OCI-LY1 (cell line): ENCODE results near the gene KCNH2.

Experiments used
- H2AFZ ChIP-seq: fragments of 200-600 bp; sonication (generic), shearing (Covaris generic); 2 replicates; pipeline ENCODE4 v1.6.0; 2014; ENCODE audit warnings: antibody characterized with exemption, mild to moderate bottlenecking, low read length
- H3F3A ChIP-seq: fragments of 200-600 bp; sonication (generic), shearing (Covaris generic); 2 replicates; pipeline ENCODE4 v1.6.0; 2014; ENCODE audit warnings: mild to moderate bottlenecking, antibody characterized with exemption, low read length, moderate library complexity; ENCODE audit not compliant: insufficient read depth
- H3K27ac ChIP-seq: fragments of 200-600 bp; sonication (generic); 2 replicates; pipeline ENCODE4 v1.5.1; 2014; ENCODE audit warnings: low read length, mixed run types, mild to moderate bottlenecking, low read depth; ENCODE audit not compliant: poor library complexity, severe bottlenecking
- H3K27me3 ChIP-seq: fragments of 200-600 bp; sonication (generic); 2 replicates; pipeline ENCODE4 v1.6.0; 2014; ENCODE audit warnings: antibody characterized with exemption, mild to moderate bottlenecking, low read length, moderate library complexity; ENCODE audit not compliant: insufficient read depth
- H3K36me3 ChIP-seq: fragments of 200-600 bp; sonication (generic); 2 replicates; pipeline ENCODE4 v1.6.1; 2014; ENCODE audit warnings: mild to moderate bottlenecking, antibody characterized with exemption, low read length, moderate library complexity, mixed read lengths; ENCODE audit not compliant: insufficient read depth
- H3K4me1 ChIP-seq: fragments of 200-600 bp; sonication (generic); 2 replicates; pipeline ENCODE4 v1.5.1; 2014; ENCODE audit warnings: mild to moderate bottlenecking, low read length, moderate library complexity; ENCODE audit not compliant: insufficient read depth, severe bottlenecking
- H3K4me2 ChIP-seq: fragments of 200-600 bp; sonication (generic), shearing (Covaris generic); 2 replicates; pipeline ENCODE4 v1.6.1; 2014; ENCODE audit warnings: low read length
- H3K4me3 ChIP-seq: fragments of 200-600 bp; sonication (generic); 2 replicates; pipeline ENCODE4 v1.5.1; 2014; ENCODE audit warnings: low read length, low read depth, mild to moderate bottlenecking, mixed read lengths; ENCODE audit not compliant: poor library complexity, severe bottlenecking
- H3K79me2 ChIP-seq: fragments of 200-600 bp; shearing (Covaris generic); 2 replicates; pipeline ENCODE4 v1.6.1; 2016; ENCODE audit warnings: mixed run types, low read length, mixed read lengths; ENCODE audit not compliant: insufficient read depth
- H3K9ac ChIP-seq: fragments of 200-600 bp; sonication (generic), shearing (Covaris generic); 2 replicates; pipeline ENCODE4 v1.6.1; 2014; ENCODE audit warnings: mild to moderate bottlenecking, low read length, mixed read lengths
- H3K9me2 ChIP-seq: fragments of 200-600 bp; sonication (generic), shearing (Covaris generic); 2 replicates; pipeline ENCODE4 v1.6.1; 2014; ENCODE audit warnings: low read depth, mild to moderate bottlenecking, low read length, mixed read lengths
- H3K9me3 ChIP-seq: fragments of 200-600 bp; shearing (Covaris generic); 2 replicates; pipeline ENCODE4 v1.6.1; 2014; ENCODE audit warnings: low read length, mixed read lengths
- H4K20me1 ChIP-seq: fragments of 200-600 bp; sonication (generic), shearing (Covaris generic); 2 replicates; pipeline ENCODE4 v1.6.0; 2016; ENCODE audit warnings: mild to moderate bottlenecking, low read length; ENCODE audit not compliant: insufficient read depth
- EZH2 ChIP-seq: fragments of 200-600 bp; sonication (generic), shearing (Covaris generic); IDR thresholded peaks from 2 replicates; pipeline ENCODE4 v1.8.0; 2017; ENCODE audit warnings: borderline replicate concordance, mixed run types, mild to moderate bottlenecking, antibody characterized with exemption, low read length, moderate library complexity, mixed read lengths
- TF ChIP-seq, protein P1 (sequence below): fragments of 200-600 bp; sonication (generic), shearing (Covaris generic); IDR thresholded peaks from 2 replicates; pipeline ENCODE4 v1.5.1; 2017; ENCODE audit warnings: mild to moderate bottlenecking, antibody characterized with exemption, low read length, moderate library complexity, mixed read lengths

Gene KCNH2

DNA sequence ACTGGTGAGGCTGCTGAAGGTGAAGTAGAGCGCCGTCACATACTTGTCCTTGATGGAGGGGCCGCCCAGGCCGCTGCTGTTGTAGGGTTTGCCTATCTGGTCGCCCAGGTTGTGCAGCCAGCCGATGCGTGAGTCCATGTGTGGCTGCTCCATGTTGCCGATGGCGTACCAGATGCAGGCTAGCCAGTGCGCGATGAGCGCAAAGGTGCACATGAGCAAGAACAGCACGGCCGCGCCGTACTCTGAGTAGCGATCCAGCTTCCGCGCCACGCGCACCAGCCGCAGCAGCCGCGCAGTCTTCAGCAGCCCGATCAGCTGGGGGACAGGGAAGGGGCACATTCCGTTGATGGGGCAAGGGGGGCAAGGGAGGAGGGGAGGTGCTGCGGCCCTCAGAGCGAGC is 26.6 kb downstream of the KCNH2 start:
- Histone ChIP-seq H3K27me3 (no peaks in the 10 kb centered on the region; the same call in 1 of the 2 replicates), H3K4me2 (no peak overlapping the region), H3K4me3 (no peak overlapping the region), H2AFZ (no peak overlapping the region), H3F3A (no peaks in the 10 kb centered on the region), H3K36me3 (no peaks in the 10 kb centered on the region), H3K9me3 (no peaks in the 10 kb centered on the region), H3K79me2 (no peaks in the 10 kb centered on the region), H3K27ac (no peak overlapping the region), H3K9me2 (no peaks in the 10 kb centered on the region), H3K9ac (no peak overlapping the region), H3K4me1 (no peaks in the 10 kb centered on the region), H4K20me1 (no peaks in the 10 kb centered on the region)
- TF ChIP-seq, protein P1, sequence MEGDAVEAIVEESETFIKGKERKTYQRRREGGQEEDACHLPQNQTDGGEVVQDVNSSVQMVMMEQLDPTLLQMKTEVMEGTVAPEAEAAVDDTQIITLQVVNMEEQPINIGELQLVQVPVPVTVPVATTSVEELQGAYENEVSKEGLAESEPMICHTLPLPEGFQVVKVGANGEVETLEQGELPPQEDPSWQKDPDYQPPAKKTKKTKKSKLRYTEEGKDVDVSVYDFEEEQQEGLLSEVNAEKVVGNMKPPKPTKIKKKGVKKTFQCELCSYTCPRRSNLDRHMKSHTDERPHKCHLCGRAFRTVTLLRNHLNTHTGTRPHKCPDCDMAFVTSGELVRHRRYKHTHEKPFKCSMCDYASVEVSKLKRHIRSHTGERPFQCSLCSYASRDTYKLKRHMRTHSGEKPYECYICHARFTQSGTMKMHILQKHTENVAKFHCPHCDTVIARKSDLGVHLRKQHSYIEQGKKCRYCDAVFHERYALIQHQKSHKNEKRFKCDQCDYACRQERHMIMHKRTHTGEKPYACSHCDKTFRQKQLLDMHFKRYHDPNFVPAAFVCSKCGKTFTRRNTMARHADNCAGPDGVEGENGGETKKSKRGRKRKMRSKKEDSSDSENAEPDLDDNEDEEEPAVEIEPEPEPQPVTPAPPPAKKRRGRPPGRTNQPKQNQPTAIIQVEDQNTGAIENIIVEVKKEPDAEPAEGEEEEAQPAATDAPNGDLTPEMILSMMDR = no peak
- no peak for TF ChIP-seq EZH2

DNA sequence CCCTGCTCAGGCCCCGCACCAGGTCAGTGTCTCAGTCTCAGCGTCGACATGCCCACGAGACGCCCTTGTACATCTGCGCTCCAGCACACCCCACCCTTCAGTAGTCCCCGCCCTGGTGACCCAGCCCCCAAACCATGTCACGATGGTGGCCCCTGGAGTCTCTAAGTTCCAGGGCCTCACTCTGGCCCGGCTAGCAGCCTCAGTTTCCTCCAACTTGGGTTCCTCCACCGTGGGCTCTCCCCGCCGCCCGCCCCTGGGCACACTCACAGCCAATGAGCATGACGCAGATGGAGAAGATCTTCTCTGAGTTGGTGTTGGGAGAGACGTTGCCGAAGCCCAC is 27.0 kb downstream of the KCNH2 start:
- H3K79me2 ChIP-seq = no peaks in the 10 kb centered on the region
- no peak overlapping the region for H3K9ac ChIP-seq
- no peak overlapping the region for H3K4me3 ChIP-seq
- H3K9me2 ChIP-seq = no peaks in the 10 kb centered on the region
- H4K20me1 ChIP-seq = no peaks in the 10 kb centered on the region
- no peak overlapping the region for H3K27ac ChIP-seq
- H3K4me2 ChIP-seq = no peak overlapping the region
- no peaks in the 10 kb centered on the region for H3K4me1 ChIP-seq
- no peaks in the 10 kb centered on the region for H3K9me3 ChIP-seq
- H3K36me3 ChIP-seq = no peaks in the 10 kb centered on the region
- TF ChIP-seq, protein P1 = no peak
- no peak for TF ChIP-seq EZH2
- no peaks in the 10 kb centered on the region for H3F3A ChIP-seq
- no peak overlapping the region for H2AFZ ChIP-seq
- H3K27me3 ChIP-seq = no peaks in the 10 kb centered on the region; the same call in 1 of the 2 replicates

DNA sequence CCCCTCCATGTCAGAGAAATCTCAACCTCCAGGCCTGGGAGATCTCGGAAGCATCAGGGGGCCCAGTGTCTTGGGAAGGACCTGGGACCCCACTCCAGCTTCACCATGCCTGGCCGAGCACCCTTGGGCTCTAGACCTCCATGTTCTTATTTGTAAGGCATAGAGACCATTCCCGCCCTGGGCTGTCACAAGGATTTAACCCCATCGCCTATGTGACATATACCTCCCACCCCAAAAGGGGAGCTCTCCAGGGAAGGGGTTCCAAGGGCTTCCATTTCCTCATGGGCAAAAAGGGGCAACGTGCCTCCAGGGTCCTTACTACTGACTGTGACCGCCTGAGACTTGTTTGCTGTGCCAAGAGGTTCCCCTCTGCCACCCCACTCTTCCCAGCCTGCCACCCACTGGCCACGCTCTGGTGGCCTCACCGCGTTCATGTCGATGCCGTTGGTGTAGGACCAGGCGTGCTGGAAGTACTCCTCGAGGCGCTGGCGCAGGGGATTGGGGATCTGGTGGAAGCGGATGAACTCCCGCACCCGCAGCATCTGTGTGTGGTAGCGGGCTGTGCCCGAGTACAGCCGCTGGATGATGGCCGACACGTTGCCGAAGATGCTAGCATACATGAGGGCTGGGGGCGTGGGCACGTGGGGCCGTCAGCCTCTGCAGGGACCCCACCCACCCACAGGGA is 27.5 kb downstream of the KCNH2 start:
- H3F3A ChIP-seq = no peaks in the 10 kb centered on the region
- no peaks in the 10 kb centered on the region for H3K4me1 ChIP-seq
- no peak for TF ChIP-seq EZH2
- TF ChIP-seq, protein P1 = no peak
- no peaks in the 10 kb centered on the region for H3K9me3 ChIP-seq
- no peak overlapping the region for H3K4me2 ChIP-seq
- no peaks in the 10 kb centered on the region for H4K20me1 ChIP-seq
- no peaks in the 10 kb centered on the region; the same call in 1 of the 2 replicates for H3K27me3 ChIP-seq
- no peaks in the 10 kb centered on the region for H3K79me2 ChIP-seq
- no peaks in the 10 kb centered on the region for H3K36me3 ChIP-seq
- H3K9ac ChIP-seq = no peak overlapping the region
- no peak overlapping the region for H3K27ac ChIP-seq
- H3K9me2 ChIP-seq = no peaks in the 10 kb centered on the region
- no peak overlapping the region for H3K4me3 ChIP-seq
- H2AFZ ChIP-seq = no peak overlapping the region
